ENCODE data around the gene LHX4.

Gene LHX4

DNA sequence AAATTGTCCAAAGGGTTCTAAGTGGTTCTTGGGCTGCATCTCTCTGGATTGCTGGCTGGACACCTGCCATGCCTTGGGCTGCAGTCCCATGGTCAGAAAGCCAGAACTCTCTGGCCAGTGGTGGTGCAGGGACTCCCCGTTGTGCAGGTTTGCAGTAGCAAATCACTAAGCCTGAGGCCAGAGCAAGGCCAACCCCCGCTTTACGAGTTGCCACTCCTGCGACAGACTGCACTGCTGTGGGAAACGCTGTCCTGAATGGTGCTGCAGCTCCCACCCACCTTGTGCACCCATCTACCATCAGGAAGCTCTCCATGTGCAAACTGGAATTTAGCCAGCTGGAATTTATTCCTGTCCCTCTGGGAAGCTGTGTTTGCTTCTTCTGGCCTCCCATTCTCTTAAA lies 45.7 kb downstream of the LHX4 start:
- no peak for DNase-seq

DNA sequence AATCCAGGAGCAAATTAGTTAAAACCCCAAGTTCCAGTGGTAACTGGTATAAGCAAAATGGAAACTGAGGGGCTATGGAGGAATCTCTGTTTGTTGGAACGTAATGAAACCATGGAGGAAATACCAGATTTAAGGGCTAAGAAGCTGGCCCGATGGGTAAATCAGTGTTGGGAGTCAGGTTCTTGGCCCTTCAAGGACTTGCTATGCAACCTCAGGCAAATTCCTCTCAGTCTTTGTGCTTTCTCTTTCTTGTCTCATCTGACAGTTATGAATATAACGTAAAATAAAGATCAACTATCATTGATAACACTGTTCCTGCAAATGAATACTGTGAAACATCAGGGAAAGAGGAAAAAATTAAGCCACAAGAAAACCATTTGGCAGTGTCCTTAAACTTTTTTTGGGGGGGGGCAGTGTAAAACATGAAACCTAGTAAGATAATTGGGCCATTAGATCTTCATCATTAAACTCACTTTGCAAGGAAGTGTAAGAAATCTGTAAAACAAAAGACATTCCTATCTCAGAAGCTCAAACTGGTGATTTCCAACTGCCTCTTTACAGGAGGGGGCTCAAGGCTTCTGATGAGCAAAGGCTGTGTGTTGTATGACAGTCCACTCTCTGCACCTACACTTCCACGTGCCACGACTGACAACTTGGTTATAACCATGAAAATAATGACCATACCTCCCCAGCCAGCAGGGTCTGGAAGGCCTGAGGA lies 47.6 kb downstream of the LHX4 start:
- DNase-seq, result no peak

DNA sequence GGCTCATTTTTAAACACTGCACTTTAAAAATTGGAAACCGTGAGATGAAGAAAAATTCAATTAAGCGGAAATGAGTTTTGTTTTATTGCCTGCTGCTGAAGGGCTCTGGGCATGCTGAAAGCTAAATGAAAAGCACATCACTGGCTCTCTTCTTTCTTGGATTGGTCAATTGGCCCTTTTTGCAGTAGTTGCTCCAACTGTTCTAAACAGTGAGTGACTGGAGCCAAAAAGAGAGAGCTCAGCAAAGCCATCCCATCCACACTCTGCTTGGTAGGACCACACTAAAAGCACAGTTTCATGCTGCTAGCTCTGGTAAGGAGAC lies 48.1 kb downstream of the LHX4 start:
- no peak for DNase-seq

DNA sequence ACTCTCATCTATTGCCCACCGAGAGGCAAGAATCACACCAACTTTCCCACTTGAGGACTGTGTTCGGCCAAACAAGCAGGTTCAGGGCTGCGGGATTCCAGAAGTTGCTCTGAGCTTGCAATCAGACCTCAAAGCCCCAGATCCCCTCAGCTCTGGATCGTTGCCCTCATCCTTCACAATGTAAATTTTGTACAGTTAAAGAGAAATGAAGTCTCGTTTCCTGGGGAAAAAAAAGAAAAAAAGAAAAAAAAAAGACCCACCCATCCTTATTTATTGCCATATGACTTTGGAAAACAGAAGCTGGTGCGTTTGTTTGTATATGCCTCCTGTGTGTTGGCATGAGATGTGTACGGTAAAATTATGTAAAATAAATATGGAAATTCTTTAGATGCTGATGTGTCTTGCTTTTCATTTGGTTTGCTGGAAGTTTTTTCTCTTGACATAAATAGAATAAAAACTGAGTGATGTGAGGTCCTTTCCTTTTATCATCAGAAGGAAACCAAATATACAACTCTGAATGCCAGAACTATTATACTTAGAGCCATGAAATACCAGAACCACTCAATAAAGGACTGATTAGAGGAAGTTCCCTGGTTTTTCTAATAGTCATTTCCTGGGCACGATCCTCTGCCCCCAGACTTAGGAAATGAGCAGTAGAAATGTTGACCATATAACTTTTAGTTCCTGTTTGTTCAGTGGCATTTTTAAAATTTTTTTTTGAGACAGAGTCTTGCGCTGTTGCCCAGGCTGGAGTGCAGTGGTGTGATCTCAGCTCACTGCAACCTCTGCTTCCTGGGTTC lies 48.7 kb downstream of the LHX4 start:
- DNase-seq, result peak; percentile 63

DNA sequence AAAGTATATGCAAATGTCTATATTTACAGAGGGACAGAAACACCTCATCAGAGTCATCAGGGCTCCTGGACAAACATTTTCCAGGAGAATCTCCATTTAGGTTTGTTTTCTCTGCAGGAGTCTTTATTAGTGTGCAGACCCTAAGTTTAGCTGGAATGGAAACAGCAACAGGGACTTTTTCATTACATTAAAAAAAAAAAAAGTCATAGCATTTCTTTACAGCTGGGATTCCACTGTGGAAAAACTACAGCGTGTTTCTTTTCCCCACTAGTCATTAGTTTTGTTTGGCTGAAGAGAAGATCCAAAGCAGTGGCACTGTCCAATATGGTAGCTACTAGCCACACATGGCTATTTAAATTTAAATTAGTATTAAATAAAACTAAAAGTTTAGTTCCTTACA lies 49.6 kb downstream of the LHX4 start:
- no peak for DNase-seq

DNA sequence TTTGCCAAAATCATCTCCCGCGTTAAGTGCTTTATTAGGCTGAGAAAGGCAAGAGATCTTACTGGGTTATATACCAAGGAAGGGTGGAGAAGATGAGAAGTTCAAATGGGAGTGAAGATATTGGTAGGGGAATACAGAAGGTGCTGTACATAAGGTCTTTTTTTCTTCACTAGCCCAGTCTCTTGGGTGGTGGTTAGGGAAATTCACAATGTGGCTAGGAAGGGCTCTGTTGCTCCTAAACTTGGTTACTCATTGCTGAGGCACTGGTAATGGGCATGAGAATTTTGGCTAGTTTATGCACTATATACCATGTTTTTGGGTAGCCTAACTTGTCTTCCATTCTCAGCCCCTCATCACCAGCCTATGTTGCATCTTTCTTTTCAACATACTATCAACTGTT lies 50.6 kb downstream of the LHX4 start:
- no peak for DNase-seq

DNA sequence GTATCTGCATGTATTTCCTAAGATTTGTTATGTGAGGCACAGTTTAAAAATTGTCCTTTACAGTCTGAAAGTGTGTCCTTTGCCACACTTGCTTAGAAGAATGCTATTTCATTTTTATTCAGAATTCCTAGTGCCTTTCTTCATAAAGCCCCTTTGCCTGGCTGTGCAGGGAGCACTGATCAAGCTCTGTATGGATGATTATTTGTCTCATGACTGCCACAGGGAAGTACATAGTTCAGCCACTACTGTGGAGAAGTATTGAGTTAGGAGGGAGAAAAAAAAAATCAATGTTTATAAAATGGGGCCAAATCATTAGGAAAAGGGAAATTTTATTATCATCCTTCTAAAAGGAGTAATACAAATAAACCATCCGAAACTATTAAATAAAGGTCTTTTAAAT lies 51.4 kb downstream of the LHX4 start:
- no peak for DNase-seq

DNA sequence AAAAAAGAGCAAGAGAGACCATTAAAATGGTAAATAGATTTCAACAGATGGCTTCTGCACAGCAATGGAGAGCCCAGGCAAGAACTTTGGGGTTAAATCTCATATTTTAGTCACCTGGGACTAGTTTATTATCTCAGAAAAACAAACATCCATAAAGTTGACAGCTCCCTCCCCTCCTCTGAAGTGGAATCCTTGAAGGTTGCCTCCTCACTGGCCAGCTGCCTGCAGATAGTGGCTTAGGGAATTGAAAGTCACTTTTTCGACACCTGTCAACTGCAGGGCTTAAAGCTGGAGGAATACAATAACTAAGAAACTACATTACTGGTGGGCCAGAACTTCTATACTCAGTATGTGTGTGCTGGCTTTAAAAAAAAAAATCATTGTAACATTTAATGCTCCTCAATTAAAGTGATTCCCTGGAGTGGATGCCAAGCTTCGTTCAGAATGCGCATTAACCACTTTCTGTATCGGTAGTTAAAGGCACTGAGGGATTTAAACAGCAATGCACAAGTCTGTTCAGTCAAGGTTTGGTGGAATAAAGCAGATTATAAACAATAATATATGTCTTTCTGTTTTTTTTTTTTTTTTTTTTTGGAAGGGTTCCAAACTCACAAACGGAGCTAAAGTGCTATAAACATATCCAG lies 52.5 kb downstream of the LHX4 start:
- no peak for DNase-seq

DNA sequence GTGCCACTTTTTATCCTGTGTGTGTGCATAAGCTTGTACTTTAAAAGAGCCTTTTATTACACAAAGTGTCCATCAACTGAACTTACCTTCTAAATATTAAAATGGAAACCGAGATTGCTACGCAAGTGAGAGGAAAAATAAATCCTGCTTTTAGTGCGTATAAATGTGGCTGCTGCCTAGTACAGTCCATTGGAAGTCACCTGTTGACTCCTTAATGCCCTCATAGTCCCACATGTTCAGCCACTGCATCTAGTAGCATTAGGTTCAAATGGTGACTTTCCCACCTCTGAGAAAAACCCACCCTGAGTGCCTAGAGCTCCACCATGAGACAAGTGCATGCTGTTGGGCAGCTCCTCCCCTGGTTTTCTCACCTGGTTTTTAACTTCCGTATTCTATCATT lies 53.0 kb downstream of the LHX4 start:
- DNase-seq, result no peak

DNA sequence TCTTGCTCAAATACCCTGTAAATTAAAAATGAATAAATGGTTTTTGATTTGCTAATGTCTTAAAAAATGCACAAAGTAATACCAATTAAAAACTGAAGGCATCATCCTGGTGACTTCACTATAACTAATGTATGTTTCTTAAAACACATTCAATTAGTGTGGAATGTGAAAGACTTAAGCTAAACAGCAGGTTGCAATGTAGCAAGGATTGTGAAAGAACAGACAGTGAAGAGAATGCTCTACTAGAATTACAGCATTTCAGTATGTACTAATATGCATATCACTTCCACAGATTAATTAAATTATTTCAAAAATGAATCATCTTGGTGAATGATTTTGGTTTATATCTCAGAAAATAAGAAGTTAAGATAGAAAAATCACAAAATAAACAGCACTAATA lies 56.4 kb downstream of the LHX4 start:
- DNase-seq, result no peak

DNA sequence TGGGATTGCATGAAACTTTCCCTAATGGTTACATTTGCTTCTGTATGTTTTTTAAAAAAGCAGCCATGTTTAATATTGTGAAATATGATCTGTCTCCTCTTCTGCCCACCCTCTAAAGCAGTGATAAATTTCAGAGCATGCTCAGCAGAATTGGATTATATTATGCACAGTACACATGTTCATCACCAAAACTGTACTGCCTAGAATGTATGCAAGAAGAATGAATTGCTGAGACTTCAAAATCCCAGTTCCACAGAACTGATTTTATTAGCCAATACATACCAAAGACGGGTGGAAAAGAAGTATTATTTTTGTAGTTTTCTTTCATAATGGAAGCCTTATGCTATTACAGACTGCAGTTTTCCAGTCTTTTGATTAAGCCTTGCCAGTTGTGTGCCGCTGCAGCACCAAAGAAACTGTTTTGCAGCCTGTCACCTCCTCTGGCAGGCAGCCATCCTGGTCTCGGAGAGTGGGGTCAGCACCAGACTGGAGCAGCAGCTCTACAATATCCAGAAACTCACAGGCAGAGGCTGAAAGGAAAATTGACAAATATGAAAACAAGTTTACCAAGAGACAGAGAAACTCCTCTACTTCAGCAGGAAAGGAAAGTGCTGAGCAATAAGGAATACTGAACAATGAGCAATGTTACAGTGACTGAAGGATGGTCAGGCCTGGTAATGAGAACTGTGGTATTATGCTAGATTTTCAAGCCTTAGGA lies 58.1 kb downstream of the LHX4 start:
- DNase-seq, result no peak

DNA sequence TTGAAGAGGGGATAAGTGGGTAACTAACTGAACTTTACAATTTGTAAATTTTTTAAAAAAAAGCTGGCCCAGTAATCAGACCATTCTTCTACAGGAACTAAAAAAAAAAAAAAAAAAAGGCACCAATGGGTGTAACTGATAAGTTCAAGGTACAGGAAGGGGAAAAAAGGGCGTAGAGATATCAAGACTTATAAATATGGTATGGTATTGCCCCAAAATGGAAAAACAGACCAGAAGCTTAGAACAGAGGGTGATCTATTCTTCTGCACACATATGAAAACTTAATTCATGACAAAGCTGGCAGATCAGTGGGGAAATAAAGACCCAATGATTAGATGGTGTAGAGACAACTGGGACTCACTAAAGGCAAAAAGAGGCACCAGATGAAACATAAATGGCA lies 58.9 kb downstream of the LHX4 start:
- peak; percentile 66 for DNase-seq

DNA sequence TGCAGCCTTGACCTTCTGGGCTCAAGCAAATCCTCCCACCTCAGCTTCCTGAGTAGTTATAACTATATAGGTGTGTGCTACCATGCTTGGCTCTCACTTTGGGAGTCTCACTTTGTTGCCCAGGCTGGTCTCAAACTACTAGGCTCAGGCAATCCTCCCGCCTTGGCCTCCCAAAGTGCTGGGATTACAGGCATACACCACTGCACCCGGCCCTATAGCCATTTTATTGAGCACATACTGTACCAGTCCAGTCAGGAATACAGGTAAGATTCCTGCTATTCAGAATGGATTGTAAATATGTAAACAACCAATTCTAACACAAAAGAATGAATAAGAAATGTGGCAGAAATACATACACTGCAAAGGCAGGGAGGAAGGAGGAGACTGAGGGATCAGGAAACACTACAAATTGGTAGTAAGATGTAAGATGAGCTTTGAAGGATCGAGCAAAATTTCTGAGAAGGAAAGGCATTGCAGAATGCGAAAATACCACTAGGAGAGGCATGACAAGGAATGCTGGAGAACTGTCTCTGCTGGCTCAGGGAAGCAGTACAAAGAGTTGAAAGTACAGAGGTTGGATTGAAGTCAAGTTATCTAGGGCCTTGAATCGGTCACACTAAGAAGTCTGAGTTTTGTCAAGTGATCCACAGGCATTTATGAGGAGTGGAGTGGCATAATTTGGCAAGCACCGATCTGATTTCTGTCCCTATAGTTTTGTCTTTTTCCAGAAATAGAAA lies 60.4 kb downstream of the LHX4 start:
- no peak for DNase-seq

DNA sequence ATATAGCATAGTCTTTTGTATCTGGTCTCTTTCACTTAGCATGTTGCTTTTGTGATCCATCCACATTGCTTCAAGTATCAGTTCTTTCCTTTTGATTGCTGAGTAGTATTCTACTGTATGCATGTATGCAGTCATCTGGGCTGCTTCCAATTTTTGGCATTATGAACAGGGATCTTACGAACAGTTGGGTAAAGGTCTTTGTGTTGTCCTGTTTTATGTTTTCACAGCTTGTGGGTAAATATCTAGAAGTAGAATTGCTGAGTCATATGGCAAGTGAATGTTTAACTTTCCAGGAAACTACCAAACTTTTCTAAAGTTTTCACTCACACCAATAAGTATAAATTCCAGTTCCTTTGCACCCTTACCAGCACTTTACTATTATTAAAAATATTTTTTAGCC lies 60.9 kb downstream of the LHX4 start:
- DNase-seq, result peak; percentile 19

DNA sequence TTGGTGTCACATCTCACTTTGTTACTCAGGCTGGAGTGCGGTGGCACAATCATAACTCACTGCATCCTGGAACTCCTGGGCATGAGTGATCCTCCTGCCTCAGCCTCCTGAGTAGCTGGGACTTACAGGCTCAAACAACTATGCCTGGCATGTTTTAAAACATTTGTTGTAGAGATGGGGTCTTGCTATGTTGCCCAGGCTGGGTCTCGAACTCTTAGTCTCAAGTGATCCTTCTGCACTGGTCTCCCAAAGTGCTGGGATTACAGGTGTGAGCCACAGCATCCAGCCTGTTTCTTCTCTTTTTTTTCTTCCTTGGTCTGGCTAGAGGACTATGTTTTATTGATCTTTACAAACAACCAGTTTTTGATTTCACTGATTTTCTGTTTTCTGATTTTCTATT lies 64.6 kb downstream of the LHX4 start:
- DNase-seq, result no peak

DNA sequence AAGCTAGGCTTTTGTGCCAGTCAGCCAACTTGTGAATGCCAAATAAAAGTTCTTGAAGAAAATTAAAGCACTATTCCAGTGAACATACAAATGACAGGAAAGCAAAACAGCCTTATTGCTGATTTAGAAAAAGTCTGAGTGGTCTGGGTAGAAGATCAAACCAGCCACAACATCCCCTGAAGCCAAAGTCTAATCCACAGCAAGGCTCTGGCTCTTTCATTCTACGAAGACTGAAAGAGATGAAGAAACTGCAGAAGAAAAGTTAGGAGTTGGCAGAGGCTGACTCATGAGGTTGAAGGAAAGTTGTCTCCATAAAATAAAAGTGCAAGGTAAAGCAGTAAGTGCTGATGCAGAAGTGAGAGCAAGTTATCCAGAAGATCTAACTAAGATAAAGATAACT lies 65.9 kb downstream of the LHX4 start:
- no peak for DNase-seq

DNA sequence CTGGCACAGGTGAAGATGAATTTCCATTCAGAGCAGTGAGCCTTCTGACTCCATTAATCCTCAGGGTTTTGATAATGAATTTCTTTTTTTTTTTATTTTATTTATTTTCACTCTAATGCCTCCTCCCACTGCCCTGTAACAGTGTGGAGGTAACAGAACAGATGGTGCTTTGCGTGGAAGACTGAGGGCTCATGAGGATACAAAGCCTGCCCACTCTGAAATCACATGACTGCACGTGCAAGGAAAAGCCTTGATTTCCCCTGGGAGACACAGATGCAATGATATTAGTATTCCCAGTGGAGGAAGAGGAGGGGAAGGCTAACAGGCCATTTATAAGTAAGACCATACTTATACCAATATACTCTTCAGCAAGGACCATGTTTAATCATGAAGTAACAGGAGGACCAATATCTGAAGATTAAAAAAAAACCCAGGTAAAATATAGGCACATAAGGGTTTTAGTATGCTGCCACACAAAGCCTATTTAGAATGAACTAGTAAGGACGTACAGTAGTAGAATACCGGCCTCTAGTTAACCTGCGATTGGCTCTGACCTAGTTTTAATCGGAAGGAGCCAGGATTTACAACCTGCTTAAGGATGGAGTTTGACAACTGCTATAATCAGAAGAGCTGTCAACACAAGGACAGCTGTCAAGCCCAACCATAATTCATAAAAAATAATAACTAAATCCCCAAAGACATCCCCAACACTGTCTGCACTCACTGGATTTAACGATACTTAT lies 69.6 kb downstream of the LHX4 start:
- no peak for DNase-seq

DNA sequence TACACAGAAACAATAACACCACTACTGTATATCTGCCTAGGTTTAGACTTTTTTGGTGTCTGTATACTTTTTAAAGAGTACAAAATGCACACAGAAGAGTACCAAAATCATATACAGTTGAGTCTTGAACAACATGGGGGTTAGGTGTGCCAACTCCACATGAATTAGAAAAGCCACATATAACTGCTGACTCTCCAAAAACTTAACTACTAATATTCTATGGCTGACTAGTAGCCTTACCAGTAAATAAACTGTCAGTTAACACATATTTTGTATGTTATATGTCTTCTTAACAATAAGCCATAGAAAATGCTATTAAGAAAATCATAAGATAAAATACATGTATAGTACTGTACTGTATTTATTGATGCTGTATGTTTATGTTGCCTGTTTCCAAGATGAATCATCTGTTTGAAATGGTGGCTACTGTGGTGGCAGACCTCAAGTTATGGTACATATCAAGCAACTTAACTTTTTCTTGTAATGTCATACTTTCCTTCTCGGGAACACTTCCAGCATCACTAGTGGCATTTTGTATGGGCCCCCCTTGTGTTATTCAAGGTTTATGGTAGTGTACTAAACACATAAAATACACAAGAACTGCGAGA lies 71.2 kb downstream of the LHX4 start:
- no peak for DNase-seq

DNA sequence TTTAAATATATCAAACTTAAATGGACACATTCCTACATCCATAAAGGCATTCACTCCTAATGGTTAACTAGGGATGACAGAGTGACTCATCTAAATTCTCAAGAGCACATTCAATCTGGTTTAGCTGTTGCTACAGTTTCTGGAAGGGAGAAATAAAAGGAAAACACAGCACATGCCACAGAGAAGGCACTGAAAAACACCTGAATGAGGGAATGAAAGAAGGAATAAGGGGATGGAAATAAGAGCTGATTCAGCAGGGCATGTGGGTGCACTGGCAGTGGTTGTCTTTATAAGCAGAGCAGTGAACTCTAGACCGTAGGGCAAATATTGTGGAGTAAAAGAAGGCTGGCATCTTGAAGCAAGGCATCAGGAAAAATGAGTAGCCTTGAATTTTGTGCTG lies 79.3 kb downstream of the LHX4 start:
- no peak for DNase-seq

DNA sequence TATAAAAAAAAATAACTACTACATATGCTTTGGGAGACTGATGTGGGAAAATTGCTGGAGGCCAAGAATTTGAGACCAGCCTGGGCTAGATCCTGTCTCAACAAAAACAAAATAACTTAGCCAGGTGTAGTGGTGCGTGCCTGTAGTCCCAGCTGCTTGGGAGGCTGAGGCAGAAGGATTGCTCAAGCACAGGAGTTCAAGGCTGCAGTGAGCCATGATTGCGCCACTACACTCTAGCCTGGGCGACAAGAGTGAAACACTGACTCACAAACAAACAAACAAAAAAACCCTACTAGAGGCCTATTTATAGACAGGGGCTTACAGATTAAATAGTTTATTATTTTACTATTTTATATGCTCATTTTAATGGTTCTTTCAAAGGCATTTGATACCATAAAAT lies 80.0 kb downstream of the LHX4 start:
- DNase-seq, result no peak

DNA sequence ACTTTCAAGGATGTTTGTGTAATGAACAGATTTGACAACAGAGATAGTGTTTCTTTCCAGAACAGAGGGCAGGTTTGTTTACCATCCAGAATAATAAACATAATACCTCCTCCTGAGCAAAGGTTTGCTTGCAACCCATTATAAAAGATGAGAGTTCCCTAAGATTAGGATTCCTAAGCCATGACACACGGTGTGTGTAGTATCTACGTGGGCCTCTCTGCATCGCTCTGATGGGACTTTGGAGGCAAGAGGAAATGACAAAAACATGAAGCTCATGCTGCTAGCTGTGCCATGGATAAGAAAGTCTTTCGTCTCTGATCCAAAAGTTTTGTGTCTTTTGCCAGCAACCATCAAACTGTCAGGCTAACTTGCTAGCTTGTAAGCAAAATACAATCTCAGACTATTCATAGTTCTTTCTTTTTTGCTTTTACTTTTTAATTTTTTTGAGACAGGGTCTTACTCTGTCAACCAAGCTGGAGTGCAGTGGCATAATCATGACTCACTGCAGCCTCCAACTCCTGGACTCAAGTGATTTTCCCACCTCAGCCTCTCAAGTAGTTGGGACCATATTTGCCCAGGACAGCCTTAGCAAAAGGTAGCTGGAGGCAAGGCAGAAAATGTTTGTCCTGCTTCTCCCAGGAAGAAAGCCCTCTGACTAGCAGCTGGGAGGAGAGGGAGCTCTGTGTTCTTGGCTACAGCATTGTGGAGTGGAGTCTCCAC lies 81.1 kb downstream of the LHX4 start:
- no peak for DNase-seq

Data from hematopoietic multipotent progenitor cell treated with erythropoietin and hydrocortisone succinate and interleukin-3 and kit ligand, for 4 days (in vitro differentiated cells).